ENCODE data around the gene SLC22A23. TPM values are rescaled to one million over a fixed set of nuclear protein-coding genes. Genes with fewer than 3 reads are reported as not detected.

Gene SLC22A23
- total RNA-seq, 2 experiments from 2014 or later: 0.23 to 0.24 TPM

DNA sequence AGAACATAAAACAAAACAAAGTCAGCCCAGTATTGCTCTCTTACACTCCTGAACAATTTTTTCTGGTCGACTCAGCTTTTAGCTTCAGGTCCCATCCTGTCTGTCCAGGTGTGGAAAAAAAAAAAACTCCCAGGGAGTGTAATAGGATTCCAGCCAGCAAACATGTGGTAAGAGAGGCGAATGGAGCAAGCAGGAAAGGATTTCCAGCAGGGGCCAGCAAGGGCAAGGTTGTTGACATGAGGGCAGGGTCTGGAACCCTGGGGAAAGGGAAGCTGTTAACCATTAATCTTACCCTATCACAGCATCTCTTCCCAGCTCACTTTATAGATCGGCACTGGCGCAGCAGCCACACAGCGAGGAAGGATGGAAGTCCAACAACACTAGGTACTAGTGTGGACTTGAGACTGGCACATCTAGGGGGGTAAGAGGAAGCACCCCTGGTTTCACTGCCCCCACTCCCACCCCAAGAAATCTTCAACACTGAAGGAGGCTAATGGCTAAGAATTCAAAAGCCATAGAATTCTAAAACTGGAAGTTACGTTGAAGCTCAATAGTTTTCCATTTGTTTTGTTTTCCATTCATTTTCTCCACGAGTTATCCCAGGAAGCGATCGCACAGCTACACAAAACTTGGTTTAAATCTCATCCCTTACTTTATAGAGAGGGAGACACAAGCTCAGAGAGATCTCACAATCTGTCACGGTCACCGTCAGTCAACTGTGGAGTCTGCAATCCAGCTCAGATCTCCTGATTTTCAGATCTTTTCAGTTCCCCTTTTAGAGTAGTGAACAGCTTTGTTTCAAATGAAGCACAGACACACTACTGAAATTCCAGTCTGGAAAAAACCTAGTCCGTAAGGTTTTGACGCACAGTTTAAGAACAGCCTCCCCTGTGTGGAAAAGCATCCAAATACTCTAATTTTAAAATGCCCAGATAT is 53.3 kb downstream of the SLC22A23 start:
- ChIA-PET CTCF (no interaction called here), POLR2A (no interaction called here)
- H3K4me1 Mint-ChIP-seq (ENCODE audit: low read depth): no peaks in the 10 kb centered on the region
- no peak overlapping the region for H3K4me3 Mint-ChIP-seq
- no peaks in the 10 kb centered on the region for H3K27me3 Mint-ChIP-seq (ENCODE audit: low read depth)
- DNase-seq (no peak), ATAC-seq (no peak)
- H3K27ac Mint-ChIP-seq: no peak overlapping the region
- H3K36me3 Mint-ChIP-seq (ENCODE audit: low read depth): no peaks in the 10 kb centered on the region
- no peaks in the 10 kb centered on the region for H3K9me3 Mint-ChIP-seq (ENCODE audit: insufficient read depth)

GRCh38 chr6:3402310-3403237 is 54.3 kb downstream of the SLC22A23 start:
- ChIA-PET POLR2A (no interaction called here), CTCF (no interaction called here)
- Mint-ChIP-seq H3K36me3 (ENCODE audit: low read depth) (no peaks in the 10 kb centered on the region), H3K4me1 (ENCODE audit: low read depth) (no peaks in the 10 kb centered on the region), H3K27me3 (ENCODE audit: low read depth) (no peaks in the 10 kb centered on the region), H3K4me3 (no peak overlapping the region), H3K27ac (no peak overlapping the region), H3K9me3 (ENCODE audit: insufficient read depth) (no peaks in the 10 kb centered on the region)
- DNase-seq: no peak
- no peak for ATAC-seq

DNA sequence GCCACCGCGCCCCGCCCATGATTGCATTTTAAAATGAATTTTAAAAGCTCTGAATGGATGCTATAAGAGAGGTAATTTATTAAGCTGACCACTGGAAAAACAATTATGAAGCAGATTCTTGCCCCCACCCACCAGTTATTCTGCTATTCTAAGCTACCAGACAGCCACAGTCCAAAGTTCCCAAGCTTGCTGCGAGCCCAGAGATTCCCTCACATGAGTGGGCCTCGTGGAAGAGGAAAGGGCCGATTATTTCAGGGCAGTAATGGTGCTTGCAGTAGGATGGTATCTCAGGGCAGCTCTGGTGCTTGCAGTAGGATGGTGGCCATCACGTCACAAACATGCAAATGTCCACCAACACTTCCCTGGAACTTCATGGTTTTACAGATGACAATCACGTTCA is 56.7 kb downstream of the SLC22A23 start:
- no peaks in the 10 kb centered on the region for H3K4me1 Mint-ChIP-seq (ENCODE audit: low read depth)
- CTCF ChIA-PET: interaction anchor here (0.6 kb wide), 1 partner anchor 61 kb away, joined by 3 read pairs; no protein-coding TSS in a partner anchor
- H3K9me3 Mint-ChIP-seq (ENCODE audit: insufficient read depth): no peaks in the 10 kb centered on the region
- no peaks in the 10 kb centered on the region for H3K36me3 Mint-ChIP-seq (ENCODE audit: low read depth)
- ATAC-seq (no peak), DNase-seq (no peak)
- no peaks in the 10 kb centered on the region for H3K27me3 Mint-ChIP-seq (ENCODE audit: low read depth)
- POLR2A ChIA-PET: no interaction called here
- no peak overlapping the region for H3K27ac Mint-ChIP-seq
- H3K4me3 Mint-ChIP-seq: no peak overlapping the region

DNA sequence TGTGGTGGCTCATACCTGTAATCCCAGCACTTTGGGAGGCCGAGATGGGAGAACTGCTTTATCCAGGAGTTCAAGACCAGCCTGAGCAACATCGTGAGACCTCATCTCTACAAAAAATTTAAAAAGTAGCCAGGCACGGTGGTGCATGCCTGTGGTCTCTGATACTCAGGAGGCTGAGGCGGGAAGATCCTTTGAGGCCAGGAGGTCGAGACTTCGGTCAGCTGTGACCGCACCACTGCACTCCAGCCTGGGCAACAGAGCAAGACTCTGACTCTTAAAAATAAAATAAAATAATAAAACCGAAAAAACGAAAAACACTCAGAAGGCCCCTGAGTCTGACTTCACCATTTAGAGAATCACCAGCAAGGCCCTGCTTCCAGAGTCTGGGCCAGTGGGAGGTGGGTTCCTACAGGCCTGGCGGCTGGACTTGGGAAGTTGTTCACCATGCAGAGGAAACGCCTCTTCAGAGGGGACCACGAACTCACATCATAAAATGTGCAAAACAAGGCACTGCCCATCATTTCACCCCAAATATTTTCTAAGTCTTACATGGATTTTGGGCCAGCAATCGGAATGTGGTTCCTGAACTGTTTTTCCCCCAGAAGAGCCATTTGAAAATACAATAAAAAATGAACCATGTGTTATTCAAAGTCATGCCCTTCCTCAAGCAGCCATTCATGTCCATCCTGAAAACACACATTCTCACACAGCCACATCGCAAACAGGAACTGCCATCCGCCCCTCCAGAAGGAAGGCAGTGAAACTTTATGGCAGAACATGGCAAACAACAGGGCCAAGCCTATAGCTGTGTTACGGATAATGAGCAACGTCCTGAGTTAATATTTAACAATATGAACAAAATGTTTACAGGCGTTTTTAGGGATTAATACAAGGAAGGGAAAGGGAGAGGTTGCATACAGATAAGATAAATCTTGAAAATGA is 57.8 kb downstream of the SLC22A23 start:
- CTCF ChIA-PET: no interaction called here

GRCh38 chr6:3398165-3398562 is 58.7 kb downstream of the SLC22A23 start:
- ATAC-seq (no peak), DNase-seq (no peak)
- Mint-ChIP-seq H3K4me3 (no peak overlapping the region), H3K27ac (no peak overlapping the region), H3K4me1 (ENCODE audit: low read depth) (no peaks in the 10 kb centered on the region), H3K27me3 (ENCODE audit: low read depth) (no peaks in the 10 kb centered on the region), H3K36me3 (ENCODE audit: low read depth) (no peaks in the 10 kb centered on the region), H3K9me3 (ENCODE audit: insufficient read depth) (no peaks in the 10 kb centered on the region)
- POLR2A ChIA-PET: no interaction called here
- CTCF ChIA-PET: no interaction called here

More for the DNA sequence above, 57.8 kb downstream of the SLC22A23 start:
- Mint-ChIP-seq H3K27ac (no peak overlapping the region), H3K36me3 (ENCODE audit: low read depth) (no peaks in the 10 kb centered on the region), H3K4me1 (ENCODE audit: low read depth) (no peaks in the 10 kb centered on the region), H3K9me3 (ENCODE audit: insufficient read depth) (no peaks in the 10 kb centered on the region), H3K27me3 (ENCODE audit: low read depth) (no peaks in the 10 kb centered on the region), H3K4me3 (no peak overlapping the region)
- DNase-seq (no peak), ATAC-seq (no peak)
- POLR2A ChIA-PET: no interaction called here

GRCh38 chr6:3397229-3398164 is 59.4 kb downstream of the SLC22A23 start:
- Mint-ChIP-seq H3K36me3 (ENCODE audit: low read depth) (no peaks in the 10 kb centered on the region), H3K4me3 (no peak overlapping the region), H3K27ac (no peak overlapping the region), H3K4me1 (ENCODE audit: low read depth) (no peaks in the 10 kb centered on the region), H3K27me3 (ENCODE audit: low read depth) (no peaks in the 10 kb centered on the region), H3K9me3 (ENCODE audit: insufficient read depth) (no peaks in the 10 kb centered on the region)
- ChIA-PET CTCF (no interaction called here), POLR2A (no interaction called here)
- DNase-seq (no peak), ATAC-seq (no peak)

GRCh38 chr6:3396503-3397180 is 60.2 kb downstream of the SLC22A23 start:
- no peak for DNase-seq
- H3K4me3 Mint-ChIP-seq: no peak overlapping the region
- H3K9me3 Mint-ChIP-seq (ENCODE audit: insufficient read depth): no peaks in the 10 kb centered on the region
- CTCF ChIA-PET: no interaction called here
- no peaks in the 10 kb centered on the region for H3K27me3 Mint-ChIP-seq (ENCODE audit: low read depth)
- POLR2A ChIA-PET: no interaction called here
- no peak overlapping the region for H3K27ac Mint-ChIP-seq
- H3K36me3 Mint-ChIP-seq (ENCODE audit: low read depth): no peaks in the 10 kb centered on the region
- ATAC-seq: no peak
- no peaks in the 10 kb centered on the region for H3K4me1 Mint-ChIP-seq (ENCODE audit: low read depth)

- POLR2A ChIA-PET: no interaction called here
- H3K4me1 Mint-ChIP-seq (ENCODE audit: low read depth): no peaks in the 10 kb centered on the region
- CTCF ChIA-PET: no interaction called here
- DNase-seq (no peak), ATAC-seq (no peak)
- no peaks in the 10 kb centered on the region for H3K9me3 Mint-ChIP-seq (ENCODE audit: insufficient read depth)
- no peaks in the 10 kb centered on the region for H3K27me3 Mint-ChIP-seq (ENCODE audit: low read depth)
- no peak overlapping the region for H3K4me3 Mint-ChIP-seq
- H3K27ac Mint-ChIP-seq: no peak overlapping the region
- H3K36me3 Mint-ChIP-seq (ENCODE audit: low read depth): no peaks in the 10 kb centered on the region
Measured at GRCh38 chr6:3394671-3395070, 62.2 kb downstream of the SLC22A23 start.

GRCh38 chr6:3393836-3394202 is 63.0 kb downstream of the SLC22A23 start:
- ATAC-seq: no peak
- Mint-ChIP-seq H3K27me3 (ENCODE audit: low read depth) (no peaks in the 10 kb centered on the region), H3K4me3 (no peak overlapping the region), H3K4me1 (ENCODE audit: low read depth) (no peaks in the 10 kb centered on the region), H3K36me3 (ENCODE audit: low read depth) (no peaks in the 10 kb centered on the region), H3K9me3 (ENCODE audit: insufficient read depth) (no peaks in the 10 kb centered on the region), H3K27ac (no peak overlapping the region)
- POLR2A ChIA-PET: no interaction called here
- CTCF ChIA-PET: no interaction called here
- DNase-seq: no peak

DNA sequence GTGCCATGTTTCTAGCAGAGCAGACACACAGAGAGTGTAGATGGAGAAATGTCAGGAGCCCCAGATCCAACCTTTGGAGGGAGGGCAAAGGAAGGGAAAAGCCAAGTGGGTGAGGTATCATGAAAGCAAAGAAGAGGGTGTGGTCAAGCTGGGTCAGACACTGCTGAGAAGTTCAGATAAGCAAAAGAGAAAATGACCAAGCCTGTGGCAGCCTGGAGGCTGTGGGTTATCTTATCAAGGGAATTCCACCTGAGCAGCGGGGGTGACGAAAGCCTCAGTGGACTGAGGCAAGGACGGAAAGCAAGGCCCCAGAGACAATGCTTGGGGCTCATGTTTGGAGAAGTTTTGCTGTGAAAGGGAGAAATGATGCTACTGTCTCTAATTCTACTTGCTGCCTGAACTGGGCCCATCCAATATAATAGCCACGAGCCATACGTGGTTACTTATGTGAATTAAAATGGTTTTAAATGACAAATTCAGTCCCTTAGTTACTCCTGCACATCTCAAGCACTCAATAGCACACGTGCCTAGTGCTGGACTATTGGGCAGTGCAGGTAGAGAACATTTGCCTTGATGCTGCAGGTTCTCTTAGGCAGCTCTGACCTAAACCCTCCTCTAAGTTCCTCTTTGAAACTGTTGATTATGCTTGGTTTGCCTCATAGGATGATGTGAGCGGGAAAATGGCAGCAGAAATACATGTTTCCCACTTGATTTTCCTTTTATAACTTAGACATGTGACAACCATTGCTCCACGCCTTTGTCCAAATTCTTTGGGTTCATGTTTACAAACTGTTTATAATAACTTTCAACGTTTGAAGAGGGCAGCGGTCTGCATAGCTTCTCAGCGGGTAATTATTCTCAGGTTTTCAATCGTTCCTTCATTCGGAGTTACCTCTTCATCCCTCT is 63.7 kb downstream of the SLC22A23 start:
- CTCF ChIA-PET: no interaction called here
- POLR2A ChIA-PET: no interaction called here
- H3K27ac Mint-ChIP-seq: no peak overlapping the region
- no peaks in the 10 kb centered on the region for H3K27me3 Mint-ChIP-seq (ENCODE audit: low read depth)
- H3K4me1 Mint-ChIP-seq (ENCODE audit: low read depth): no peaks in the 10 kb centered on the region
- DNase-seq: no peak
- no peak overlapping the region for H3K4me3 Mint-ChIP-seq
- H3K36me3 Mint-ChIP-seq (ENCODE audit: low read depth): no peaks in the 10 kb centered on the region
- no peaks in the 10 kb centered on the region for H3K9me3 Mint-ChIP-seq (ENCODE audit: insufficient read depth)
- ATAC-seq: no peak

Data from activated CD8-positive, alpha-beta T cell treated with anti-CD3 and anti-CD28 coated beads, Interleukin-2, amount 10 ng/mL, durations not matched to agents 7 days and 5 days (primary cell).